Measurements from ENCODE around the gene CDIPT. TPM values are rescaled to one million over a fixed set of nuclear protein-coding genes. Genes with fewer than 3 reads are reported as not detected.

Gene CDIPT
- total and polyA plus RNA-seq, 2 of the 4 experiments (the other 2 are of a cell fraction), result 47.1 to 100 TPM

DNA sequence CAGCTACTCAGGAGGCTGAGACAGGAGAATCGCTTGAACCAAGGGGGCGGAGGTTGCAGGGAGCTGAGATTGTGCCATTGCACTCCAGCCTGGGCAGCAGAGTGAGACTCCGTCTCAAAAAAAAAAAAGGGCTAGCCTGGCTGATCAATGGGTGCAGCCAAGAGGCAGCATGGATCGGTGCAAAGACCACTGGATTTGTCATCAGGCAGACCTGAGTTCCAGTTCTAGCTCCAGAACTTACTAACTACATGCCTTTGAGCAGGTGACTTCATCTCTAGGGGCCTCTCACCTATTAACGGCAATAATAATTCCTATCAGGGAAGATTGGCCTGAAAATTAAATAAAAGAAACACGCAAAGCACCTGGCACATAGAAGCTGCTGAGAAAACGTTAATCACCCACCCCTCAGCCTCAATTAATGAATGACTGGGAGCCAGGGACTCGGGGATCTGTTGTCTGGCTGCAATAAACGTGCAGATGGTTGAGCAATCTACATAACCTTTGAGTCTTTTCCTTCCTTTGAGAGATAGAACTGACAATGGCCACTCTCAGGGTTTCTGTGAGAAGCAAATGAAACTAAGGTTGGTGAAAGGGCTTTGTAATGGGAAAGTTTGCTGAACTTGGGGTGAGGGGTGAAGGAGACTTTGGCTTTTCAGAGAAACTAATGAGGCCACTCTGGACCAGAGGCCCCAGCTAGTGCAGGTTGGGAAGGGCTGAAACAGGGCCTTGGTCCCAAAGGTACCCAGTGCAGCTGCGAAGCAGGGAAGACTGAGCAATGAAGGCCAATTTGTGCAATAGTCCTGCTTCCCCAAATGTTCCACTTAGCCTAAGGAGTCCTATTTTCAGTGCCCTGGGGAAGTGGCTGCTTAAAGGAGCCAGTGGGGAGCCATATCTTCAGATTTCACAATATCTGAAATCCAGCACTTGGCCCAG, 28.8 kb upstream of the CDIPT start:
- ATAC-seq (ENCODE audit: low read depth) (no peak), DNase-seq (no peak)
- in situ Hi-C loops (cut with MboI; ENCODE audit: low sequenced_read_pairs), result no loop called here
- Histone ChIP-seq H2BK120ac (ENCODE audit: low read depth, low read length) (no peak overlapping the region), H3K4me1 (ENCODE audit: control insufficient read depth, insufficient read depth, low read length) (no peaks in the 10 kb centered on the region), H2BK5ac (ENCODE audit: low read depth, low read length, poor library complexity, severe bottlenecking) (no peak overlapping the region), H3K4ac (ENCODE audit: low read depth, low read length) (no peak overlapping the region), H4K5ac (ENCODE audit: low read depth, low read length) (no peak overlapping the region), H3K14ac (replicated peaks; ENCODE audit: low read depth, low read length) (no peak overlapping the region), H3K9me3 (ENCODE audit: control insufficient read depth, insufficient read depth, low read length) (no peaks in the 10 kb centered on the region), H2AK5ac (ENCODE audit: low read depth, low read length) (no peak overlapping the region), H3K27ac (ENCODE audit: insufficient read depth, low read length) (no peak overlapping the region), H2BK20ac (ENCODE audit: low read depth, low read length) (no peak overlapping the region), H3K4me3 (ENCODE audit: insufficient read depth, low read depth, low read length) (no peak overlapping the region), H3K36me3 (ENCODE audit: control insufficient read depth, insufficient read depth, low read length) (0 out of 2 replicates have a peak, but pooled peaks cover 2% of the 10 kb centered on the region), H4K8ac (ENCODE audit: low read depth in 2 of 2, low read length in 2 of 2) (no peak overlapping the region), H3K4me2 (ENCODE audit: low read depth, low read length) (no peak overlapping the region), H3K27me3 (ENCODE audit: control insufficient read depth, insufficient read depth, low read length) (no peaks in the 10 kb centered on the region), H3K56ac (ENCODE audit: extremely low read depth, insufficient read depth, low read length) (no peak overlapping the region), H2AFZ (replicated peaks; ENCODE audit: low read length, poor library complexity) (no peak overlapping the region), H3K9ac (ENCODE audit: low read depth, low read length) (no peak overlapping the region), H4K91ac (ENCODE audit: insufficient read depth, low read depth, low read length) (no peak overlapping the region), H3K18ac (ENCODE audit: low read depth, low read length) (no peak overlapping the region), H3K9me1 (ENCODE audit: insufficient read depth, low read length) (no peaks in the 10 kb centered on the region; the same call in 1 of the 2 replicates), H2AK9ac (replicated peaks; ENCODE audit: low read depth, low read length, poor library complexity) (no peak overlapping the region), H3K23ac (ENCODE audit: low read depth, low read length) (no peak overlapping the region), H4K20me1 (ENCODE audit: insufficient read depth, low read length) (no peaks in the 10 kb centered on the region), H3K79me1 (ENCODE audit: low read depth in 1 of 2, low read length in 2 of 2) (no peaks in the 10 kb centered on the region), H2BK15ac (ENCODE audit: low read depth, low read length) (no peak overlapping the region)
- ChIA-PET POLR2A (ENCODE audit: unreplicated experiment) (no interaction called here), CTCF (no interaction called here)
- no TSS peak for BruUV-seq (replicated peaks)
- intact Hi-C loops (cut with micrococcal nuclease), result loop anchor here (2.0 kb wide), 1 partner anchor 27 kb away; no protein-coding TSS in a partner anchor
- dilution Hi-C loops (cut with HindIII; ENCODE audit: low sequenced_read_pairs, unreplicated experiment), result no loop called here
- 100% methylated on average over 3 of the region's 10 CpGs; no CpG with 5 or more reads in 1 of the 2 experiments for WGBS, 2 experiments (ENCODE audit: extremely low coverage in 2 of 2, insufficient read length in 1 of 2)
- no peak for TF ChIP-seq MAZ (IDR thresholded peaks at IDR 0.05; ENCODE audit: borderline replicate concordance, low read depth, low read length)
- TF ChIP-seq MAFK (IDR thresholded peaks at IDR 0.05; ENCODE audit: low read depth, low read length), result no peak
- no peak for TF ChIP-seq RCOR1 (IDR thresholded peaks at IDR 0.05; ENCODE audit: insufficient replicate concordance, low read length)
- no peak for TF ChIP-seq MXI1 (IDR thresholded peaks at IDR 0.05; ENCODE audit: borderline replicate concordance, low read depth, low read length)
- TF ChIP-seq RFX5 (IDR thresholded peaks at IDR 0.05; ENCODE audit: low read depth, low read length), result no peak
- no peak for TF ChIP-seq NFE2L2 (IDR thresholded peaks at IDR 0.05; ENCODE audit: low read depth, low read length)
- no peak for TF ChIP-seq POLR2A (IDR thresholded peaks at IDR 0.05; ENCODE audit: low read depth, low read length)
- no peak for TF ChIP-seq SMC3 (IDR thresholded peaks at IDR 0.05; ENCODE audit: low read depth, low read length)
- TF ChIP-seq, protein P1, sequence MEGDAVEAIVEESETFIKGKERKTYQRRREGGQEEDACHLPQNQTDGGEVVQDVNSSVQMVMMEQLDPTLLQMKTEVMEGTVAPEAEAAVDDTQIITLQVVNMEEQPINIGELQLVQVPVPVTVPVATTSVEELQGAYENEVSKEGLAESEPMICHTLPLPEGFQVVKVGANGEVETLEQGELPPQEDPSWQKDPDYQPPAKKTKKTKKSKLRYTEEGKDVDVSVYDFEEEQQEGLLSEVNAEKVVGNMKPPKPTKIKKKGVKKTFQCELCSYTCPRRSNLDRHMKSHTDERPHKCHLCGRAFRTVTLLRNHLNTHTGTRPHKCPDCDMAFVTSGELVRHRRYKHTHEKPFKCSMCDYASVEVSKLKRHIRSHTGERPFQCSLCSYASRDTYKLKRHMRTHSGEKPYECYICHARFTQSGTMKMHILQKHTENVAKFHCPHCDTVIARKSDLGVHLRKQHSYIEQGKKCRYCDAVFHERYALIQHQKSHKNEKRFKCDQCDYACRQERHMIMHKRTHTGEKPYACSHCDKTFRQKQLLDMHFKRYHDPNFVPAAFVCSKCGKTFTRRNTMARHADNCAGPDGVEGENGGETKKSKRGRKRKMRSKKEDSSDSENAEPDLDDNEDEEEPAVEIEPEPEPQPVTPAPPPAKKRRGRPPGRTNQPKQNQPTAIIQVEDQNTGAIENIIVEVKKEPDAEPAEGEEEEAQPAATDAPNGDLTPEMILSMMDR (conservative IDR thresholded peaks at IDR 0.05; ENCODE audit: low read depth, low read length), result no peak
- TF ChIP-seq RAD21 (IDR thresholded peaks at IDR 0.05; ENCODE audit: low read length), result no peak
- no peak for TF ChIP-seq BHLHE40 (IDR thresholded peaks at IDR 0.05; ENCODE audit: low read depth, low read length)
- no peak for TF ChIP-seq CHD1 (IDR thresholded peaks at IDR 0.05; ENCODE audit: low read depth, low read length)

Measured in IMR-90 (cell line).